SK-N-SH (cell line): ENCODE measurements around the gene SPACA6. TPM values are rescaled to one million over a fixed set of nuclear protein-coding genes. Genes with fewer than 3 reads are reported as not detected.

Experiments
- CTCF ChIA-PET: fragments of 300-600, 350-600 bp; formaldehyde crosslinking; extraction: SDS; loops from one replicate; lab custom pipeline; 2021; lab: Yijun Ruan, JAX
- POLR2A ChIA-PET: fragments of 350-600 bp; sonication (Branson Sonifier 250); formaldehyde crosslinking; extraction: SDS; loops from one replicate; lab custom pipeline; 2020; ENCODE audit warnings: antibody characterized with exemption, inconsistent platforms; lab: Yijun Ruan, JAX
- DNase-seq: peaks from one replicate; pipeline ENCODE4 v3.0.0; 2012
- H2AFZ ChIP-seq: fragments of 200-600 bp; sonication (generic); 2 replicates; pipeline ENCODE4 v1.8.1; 2016; ENCODE audit warnings: antibody characterized with exemption, mild to moderate bottlenecking, low read depth
- H3F3A ChIP-seq: fragments of 200-600 bp; sonication (generic); replicated peaks from 2 replicates; pipeline ENCODE3; 2016; ENCODE audit warnings: antibody characterized with exemption, mild to moderate bottlenecking; ENCODE audit not compliant: insufficient read depth
- H3K27ac ChIP-seq, 2 experiments: fragments of 200-500 bp in 1 of 2; fragments of 200-600 bp in 1 of 2; sonication (Bioruptor generic) in 1 of 2; sonication (generic), shearing (Covaris generic) in 1 of 2; 2 replicates each; pipeline versions ENCODE4 v1.5.1 to v1.6.1; 2014 to 2016; ENCODE audit warnings: low read depth in 2 of 2, inconsistent platforms in 1 of 2, low read length in 1 of 2, mild to moderate bottlenecking in 1 of 2, mixed read lengths in 1 of 2
- H3K27me3 ChIP-seq: fragments of 200-600 bp; sonication (generic), shearing (Covaris generic); 2 replicates; pipeline ENCODE4 v1.6.1; 2016; ENCODE audit warnings: mixed run types; ENCODE audit not compliant: insufficient read depth
- H3K36me3 ChIP-seq, 2 experiments: fragments of 200-500 bp in 1 of 2; fragments of 200-600 bp in 1 of 2; sonication (Bioruptor generic) in 1 of 2; sonication (generic) in 1 of 2; replicated peaks in 1 of 2; 2 replicates each; pipeline versions ENCODE3 to v1.5.1; 2014 to 2016; ENCODE audit warnings: low read length in 1 of 2, mild to moderate bottlenecking in 1 of 2; ENCODE audit not compliant: insufficient read depth in 2 of 2, control insufficient read depth in 1 of 2
- H3K4me1 ChIP-seq, 2 experiments: fragments of 200-500 bp in 1 of 2; fragments of 200-600 bp in 1 of 2; sonication (Bioruptor generic) in 1 of 2; sonication (generic), shearing (Covaris generic) in 1 of 2; 2 replicates each; pipeline versions ENCODE4 v1.5.1 to v1.6.1; 2014 to 2016; ENCODE audit warnings: low read depth in 1 of 2, low read length in 1 of 2, mixed run types in 1 of 2; ENCODE audit not compliant: insufficient read depth in 2 of 2, control insufficient read depth in 1 of 2
- H3K4me2 ChIP-seq: fragments of 200-600 bp; sonication (generic), shearing (Covaris generic); 2 replicates; pipeline ENCODE4 v1.6.1; 2017; ENCODE audit warnings: mixed run types
- H3K4me3 ChIP-seq, 2 experiments: fragments of 200-500 bp in 1 of 2; fragments of 200-600 bp in 1 of 2; sonication (Bioruptor generic) in 1 of 2; sonication (generic), shearing (Covaris generic) in 1 of 2; 2 replicates each; pipeline versions ENCODE4 v1.5.1 to v1.8.1; 2014 to 2016; ENCODE audit warnings: low read depth in 2 of 2, inconsistent platforms in 1 of 2, low read length in 1 of 2, mild to moderate bottlenecking in 1 of 2, mixed read lengths in 1 of 2, moderate library complexity in 1 of 2
- H3K79me2 ChIP-seq: fragments of 200-600 bp; sonication (generic); 2 replicates; pipeline ENCODE4 v1.8.1; 2017; ENCODE audit warnings: mild to moderate bottlenecking; ENCODE audit not compliant: insufficient read depth
- H3K9ac ChIP-seq: fragments of 200-600 bp; sonication (generic); 2 replicates; pipeline ENCODE4 v1.6.1; 2017; ENCODE audit warnings: mixed run types
- H3K9me2 ChIP-seq: fragments of 200-600 bp; sonication (generic); 2 replicates; pipeline ENCODE4 v1.6.1; 2017; ENCODE audit warnings: mixed run types
- H3K9me3 ChIP-seq: fragments of 200-600 bp; sonication (generic); 2 replicates; pipeline ENCODE4 v1.6.1; 2017; ENCODE audit warnings: mixed run types, mild to moderate bottlenecking, moderate library complexity
- H4K20me1 ChIP-seq: fragments of 200-600 bp; sonication (generic); 2 replicates; pipeline ENCODE4 v1.6.1; 2017; ENCODE audit warnings: mild to moderate bottlenecking, mixed run types; ENCODE audit not compliant: insufficient read depth
- ELF1 ChIP-seq: IDR thresholded peaks from 2 replicates; pipeline ENCODE4 v1.4.0; 2012
- EP300 ChIP-seq, 2 experiments: IDR thresholded peaks; 2 replicates each; pipeline versions ENCODE4 v1.4.0 to v1.6.1; 2012; ENCODE audit warnings: borderline replicate concordance in 1 of 2, low read depth in 1 of 2, low read length in 1 of 2
- FOSL2 ChIP-seq: IDR thresholded peaks from 2 replicates; pipeline ENCODE4 v1.4.0; 2012; ENCODE audit warnings: low read depth, mild to moderate bottlenecking, moderate library complexity, borderline replicate concordance
- FOXM1 ChIP-seq: IDR thresholded peaks from 2 replicates; pipeline ENCODE4 v1.4.0; 2012; ENCODE audit warnings: low read depth, mild to moderate bottlenecking
- IRF3 ChIP-seq: fragments of 150-350 bp; IDR thresholded peaks from 2 replicates; pipeline ENCODE4 v1.6.1; 2016; ENCODE audit warnings: mild to moderate bottlenecking, low read depth, low read length
- MAX ChIP-seq: IDR thresholded peaks from 2 replicates; pipeline ENCODE4 v1.4.0; 2012; ENCODE audit warnings: low read depth
- NFIC ChIP-seq: IDR thresholded peaks from 2 replicates; pipeline ENCODE4 v1.4.0; 2012; ENCODE audit warnings: borderline replicate concordance
- NRF1 ChIP-seq: IDR thresholded peaks from 2 replicates; pipeline ENCODE4 v1.6.1; 2012; ENCODE audit warnings: low read depth, mild to moderate bottlenecking, low read length
- POLR2AphosphoS5 ChIP-seq: IDR thresholded peaks from 2 replicates; pipeline ENCODE4 v1.6.1; 2012; ENCODE audit warnings: low read depth, low read length
- RAD21 ChIP-seq: IDR thresholded peaks from 2 replicates; pipeline ENCODE4 v1.6.1; 2012; ENCODE audit warnings: mild to moderate bottlenecking, low read length
- RFX5 ChIP-seq: IDR thresholded peaks from 2 replicates; pipeline ENCODE4 v1.6.1; 2012; ENCODE audit warnings: mild to moderate bottlenecking, improper control_type of control experiment, low read length
- RXRA ChIP-seq: IDR thresholded peaks from 2 replicates; pipeline ENCODE4 v1.4.0; 2012; ENCODE audit warnings: low read depth, mild to moderate bottlenecking, borderline replicate concordance
- SIN3A ChIP-seq: IDR thresholded peaks from 2 replicates; pipeline ENCODE4 v1.6.1; 2012; ENCODE audit warnings: low read depth, mild to moderate bottlenecking, low read length, moderate library complexity, borderline replicate concordance
- SMC3 ChIP-seq: IDR thresholded peaks from 2 replicates; pipeline ENCODE4 v1.6.1; 2012; ENCODE audit warnings: low read depth, low read length, improper control_type of control experiment
- TCF12 ChIP-seq: IDR thresholded peaks from 2 replicates; pipeline ENCODE4 v1.4.0; 2012
- USF2 ChIP-seq: fragments of 150-350 bp; IDR thresholded peaks from 2 replicates; pipeline ENCODE4 v1.6.1; 2017; ENCODE audit warnings: antibody characterized with exemption, low read length, low read depth, borderline replicate concordance
- ZBTB33 ChIP-seq: IDR thresholded peaks from 2 replicates; pipeline ENCODE4 v1.4.0; 2012; ENCODE audit warnings: low read depth, borderline replicate concordance
- WGBS: methylation state at CpG from one replicate; pipeline ENCODE4 v1.1.6; 2017; ENCODE audit warnings: low lambda C conversion rate; 5-methylcytosine and 5-hydroxymethylcytosine counted together
- polyA plus RNA-seq, 3 experiments: library from polyadenylated mRNA; depleted of rRNA; stranded (reverse); fragments of >200 nt; gene quantifications; 2 replicates each; pipeline ENCODE4 v1.2.3, GENCODE V29; 2012
- TF ChIP-seq, protein P1 (sequence below): IDR thresholded peaks from 2 replicates; pipeline ENCODE4; 2012

The SPACA6 gene
- polyA plus RNA-seq, 1 of the 3 experiments (the other 2 are of a cell fraction): 15.8 TPM

DNA sequence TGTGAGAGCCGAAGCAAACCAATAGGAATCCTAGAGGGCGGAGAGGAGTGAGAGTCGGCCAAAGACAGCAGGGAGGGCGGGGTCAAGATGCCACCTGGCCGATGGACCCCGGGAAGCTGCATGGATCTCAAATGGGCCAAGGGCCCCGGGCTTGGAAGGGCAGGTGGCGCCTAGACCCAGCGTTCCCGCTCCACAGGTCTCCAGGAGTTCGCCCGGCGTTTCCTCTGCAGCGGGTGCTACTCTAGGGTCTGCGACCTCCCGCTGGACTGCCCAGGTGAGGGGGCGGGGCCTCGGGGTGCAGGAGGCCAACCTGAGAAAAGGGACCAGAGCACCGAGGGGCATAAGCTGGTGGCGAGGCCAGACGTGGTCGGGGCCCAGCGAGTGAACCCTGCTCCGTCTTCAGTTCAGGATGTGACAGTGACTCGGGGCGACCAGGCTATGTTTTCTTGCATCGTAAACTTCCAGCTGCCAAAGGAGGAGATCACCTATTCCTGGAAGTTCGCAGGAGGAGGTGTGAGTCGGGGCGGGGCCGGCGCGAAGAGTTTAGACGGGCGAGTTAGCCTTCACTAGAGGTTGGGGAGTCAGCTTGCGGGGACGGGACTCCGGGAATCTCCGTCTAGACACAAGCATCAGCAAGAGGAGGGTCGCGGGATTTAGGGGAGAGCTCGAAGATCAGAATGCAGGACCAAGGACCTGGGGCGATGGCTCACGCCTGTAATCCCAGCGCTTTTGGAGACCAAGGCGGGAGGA lies 9.9 kb downstream of the SPACA6 start:
- peak; percentile 22 for DNase-seq
- Histone ChIP-seq H3K27me3 (no peaks in the 10 kb centered on the region), H3K36me3 (peaks cover 27 to 76% of the 10 kb centered on the region in 2 experiments), H3K79me2 (peaks cover 16% of the 10 kb centered on the region; the same call in 1 of the 2 replicates), H3K9me3 (no peaks in the 10 kb centered on the region), H3K4me2 (no peak overlapping the region), H2AFZ (no peak overlapping the region), H3K9ac (no peak overlapping the region), H3K27ac (no peak overlapping the region; a peak in 1 of 4 replicates), H3K4me1 (peaks cover 0 to 7% of the 10 kb centered on the region in 2 experiments; a peak in 1 of 4 replicates), H4K20me1 (peaks cover 55% of the 10 kb centered on the region), H3F3A (peaks cover 61% of the 10 kb centered on the region), H3K4me3 (no peak overlapping the region), H3K9me2 (no peaks in the 10 kb centered on the region)
- CTCF ChIA-PET: interaction anchor here (1.3 to 2.8 kb wide), 3 partner anchors 9 to 75 kb away, joined by 5 to 8 read pairs (median 8); no protein-coding TSS in a partner anchor
- POLR2A ChIA-PET: interaction anchor here (1.1 to 2.0 kb wide), 2 partner anchors 13 to 15 kb away, joined by 4 to 8 read pairs; no protein-coding TSS in a partner anchor
- TF ChIP-seq NRF1: no peak
- no peak for TF ChIP-seq MAX
- no peak for TF ChIP-seq RXRA
- no peak for TF ChIP-seq POLR2AphosphoS5
- WGBS: 96% methylated on average over 37 of the region's 46 CpGs

- POLR2A ChIA-PET: interaction anchor here (1.1 to 2.0 kb wide), 3 partner anchors 10 to 15 kb away, joined by 3 to 8 read pairs (median 4); no protein-coding TSS in a partner anchor
- CTCF ChIA-PET: interaction anchor here (0.6 to 2.8 kb wide), 8 partner anchors 8 to 1441 kb away, joined by 3 to 8 read pairs (median 4); no protein-coding TSS in a partner anchor
- Histone ChIP-seq H3K4me3 (peak overlapping the region; percentile 57 to 62), H3K36me3 (peaks cover 27 to 76% of the 10 kb centered on the region in 2 experiments), H2AFZ (peak overlapping the region; percentile 49; the same call in 1 of the 2 replicates), H3K4me1 (peaks cover 0 to 7% of the 10 kb centered on the region in 2 experiments; a peak in 1 of 4 replicates), H3K9me2 (no peaks in the 10 kb centered on the region), H3K27me3 (no peaks in the 10 kb centered on the region), H3K4me2 (peak overlapping the region; percentile 82), H4K20me1 (peaks cover 46% of the 10 kb centered on the region), H3K27ac (peak overlapping the region; percentile 54 to 84), H3K79me2 (peaks cover 9% of the 10 kb centered on the region; the same call in 1 of the 2 replicates), H3K9me3 (no peaks in the 10 kb centered on the region), H3F3A (peaks cover 63% of the 10 kb centered on the region), H3K9ac (peak overlapping the region; percentile 67)
- WGBS: 52% methylated on average over 18 of the region's 74 CpGs
- DNase-seq: peak; percentile 99
- no peak; the same call in 1 of the 2 replicates for TF ChIP-seq FOSL2
- TF ChIP-seq NRF1: no peak; the same call in 1 of the 2 replicates
- TF ChIP-seq FOXM1: no peak
- TF ChIP-seq TCF12: 0 out of 2 replicates have a peak, but pooled peaks have one; percentile 7
- TF ChIP-seq RAD21: no peak
- TF ChIP-seq NFIC: no peak
- no peak for TF ChIP-seq RFX5
- TF ChIP-seq, protein P1, sequence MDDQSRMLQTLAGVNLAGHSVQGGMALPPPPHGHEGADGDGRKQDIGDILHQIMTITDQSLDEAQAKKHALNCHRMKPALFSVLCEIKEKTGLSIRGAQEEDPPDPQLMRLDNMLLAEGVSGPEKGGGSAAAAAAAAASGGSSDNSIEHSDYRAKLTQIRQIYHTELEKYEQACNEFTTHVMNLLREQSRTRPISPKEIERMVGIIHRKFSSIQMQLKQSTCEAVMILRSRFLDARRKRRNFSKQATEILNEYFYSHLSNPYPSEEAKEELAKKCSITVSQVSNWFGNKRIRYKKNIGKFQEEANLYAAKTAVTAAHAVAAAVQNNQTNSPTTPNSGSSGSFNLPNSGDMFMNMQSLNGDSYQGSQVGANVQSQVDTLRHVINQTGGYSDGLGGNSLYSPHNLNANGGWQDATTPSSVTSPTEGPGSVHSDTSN: peak; percentile 36
- no peak; the same call in 1 of the 2 replicates for TF ChIP-seq USF2
- no peak for TF ChIP-seq IRF3
- TF ChIP-seq SIN3A: no peak
- no peak for TF ChIP-seq EP300 (IDR thresholded peaks at IDR 0.05; ENCODE audit: borderline replicate concordance in 1 of 2, low read depth in 1 of 2, low read length in 1 of 2)
- TF ChIP-seq RXRA: no peak
- peak; percentile 35; the same call in 1 of the 2 replicates for TF ChIP-seq ZBTB33
- peak; percentile 57 for TF ChIP-seq ELF1
- TF ChIP-seq SMC3: no peak; the same call in 1 of the 2 replicates
Measured at GRCh38 chr19:51703575-51704515, 10.7 kb downstream of the SPACA6 start.
